ENCODE measurements around the gene SLC26A8. TPM values are rescaled to one million over a fixed set of nuclear protein-coding genes. Genes with fewer than 3 reads are reported as not detected.

SLC26A8 gene
- total RNA-seq, 4 donors from 2014 or later, result 0.19 TPM; not detected in 3

DNA sequence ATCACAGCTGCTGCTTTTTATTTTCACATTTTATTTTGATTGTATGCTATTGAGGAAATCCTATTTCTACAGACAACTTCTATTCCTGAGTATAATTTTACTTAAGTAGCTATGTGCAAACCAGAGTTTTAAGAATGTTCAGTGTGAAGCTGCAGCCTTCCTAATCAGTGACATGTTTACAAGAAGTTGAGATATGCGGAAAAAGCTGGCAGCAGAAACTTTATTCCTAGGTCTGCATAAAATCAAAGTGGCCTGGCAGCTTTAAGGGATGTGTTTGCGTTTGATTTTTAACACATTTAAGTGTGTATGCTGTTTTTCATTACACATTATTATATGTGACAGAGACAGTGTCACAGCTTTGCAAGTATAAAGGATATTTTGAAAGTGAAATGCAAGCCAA lies 29.4 kb upstream of the SLC26A8 start:
- no peak overlapping the region for H3K27ac ChIP-seq
- no peaks in the 10 kb centered on the region for H3K27me3 ChIP-seq

DNA sequence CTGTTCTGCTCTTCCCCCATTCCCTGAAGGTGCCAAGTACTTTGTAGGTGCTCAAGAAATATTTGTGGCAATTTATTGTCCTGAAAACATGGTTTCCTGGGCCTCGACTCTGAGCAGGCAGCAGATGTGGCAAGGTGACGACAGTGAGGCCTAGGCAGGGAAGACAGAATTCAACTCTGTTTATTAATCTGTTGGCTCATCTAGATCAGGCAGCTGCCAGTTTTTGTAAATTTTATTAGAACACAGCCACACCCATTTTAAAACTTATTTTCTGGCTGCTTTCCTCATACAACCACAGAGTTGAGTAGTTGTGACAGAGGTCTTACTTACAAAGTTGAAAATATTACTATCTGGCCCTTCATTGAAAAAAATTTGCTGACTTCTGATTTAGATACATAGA lies 27.7 kb upstream of the SLC26A8 start:
- intact Hi-C loops (cut with DNase I), result no loop called here

More for the DNA sequence above, 29.4 kb upstream of the SLC26A8 start:
- WGBS, 2 donors, result 70 to 88% methylated on average over 2 of the region's 2 CpGs
- intact Hi-C loops (cut with DNase I), result no loop called here
- peaks cover 0 to 24% (median 0%) of the 10 kb centered on the region in 3 donors for H3K36me3 ChIP-seq
- no peak for DNase-seq
- H3K4me1 ChIP-seq, result peaks cover 0 to 59% (median 14%) of the 10 kb centered on the region in 3 donors
- no peak overlapping the region for H3K4me3 ChIP-seq
- no peaks in the 10 kb centered on the region for H3K9me3 ChIP-seq
- TF ChIP-seq, protein P1, sequence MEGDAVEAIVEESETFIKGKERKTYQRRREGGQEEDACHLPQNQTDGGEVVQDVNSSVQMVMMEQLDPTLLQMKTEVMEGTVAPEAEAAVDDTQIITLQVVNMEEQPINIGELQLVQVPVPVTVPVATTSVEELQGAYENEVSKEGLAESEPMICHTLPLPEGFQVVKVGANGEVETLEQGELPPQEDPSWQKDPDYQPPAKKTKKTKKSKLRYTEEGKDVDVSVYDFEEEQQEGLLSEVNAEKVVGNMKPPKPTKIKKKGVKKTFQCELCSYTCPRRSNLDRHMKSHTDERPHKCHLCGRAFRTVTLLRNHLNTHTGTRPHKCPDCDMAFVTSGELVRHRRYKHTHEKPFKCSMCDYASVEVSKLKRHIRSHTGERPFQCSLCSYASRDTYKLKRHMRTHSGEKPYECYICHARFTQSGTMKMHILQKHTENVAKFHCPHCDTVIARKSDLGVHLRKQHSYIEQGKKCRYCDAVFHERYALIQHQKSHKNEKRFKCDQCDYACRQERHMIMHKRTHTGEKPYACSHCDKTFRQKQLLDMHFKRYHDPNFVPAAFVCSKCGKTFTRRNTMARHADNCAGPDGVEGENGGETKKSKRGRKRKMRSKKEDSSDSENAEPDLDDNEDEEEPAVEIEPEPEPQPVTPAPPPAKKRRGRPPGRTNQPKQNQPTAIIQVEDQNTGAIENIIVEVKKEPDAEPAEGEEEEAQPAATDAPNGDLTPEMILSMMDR (IDR thresholded peaks at IDR 0.05), result no peak
- TF ChIP-seq POLR2A (IDR thresholded peaks at IDR 0.05), result no peak

DNA sequence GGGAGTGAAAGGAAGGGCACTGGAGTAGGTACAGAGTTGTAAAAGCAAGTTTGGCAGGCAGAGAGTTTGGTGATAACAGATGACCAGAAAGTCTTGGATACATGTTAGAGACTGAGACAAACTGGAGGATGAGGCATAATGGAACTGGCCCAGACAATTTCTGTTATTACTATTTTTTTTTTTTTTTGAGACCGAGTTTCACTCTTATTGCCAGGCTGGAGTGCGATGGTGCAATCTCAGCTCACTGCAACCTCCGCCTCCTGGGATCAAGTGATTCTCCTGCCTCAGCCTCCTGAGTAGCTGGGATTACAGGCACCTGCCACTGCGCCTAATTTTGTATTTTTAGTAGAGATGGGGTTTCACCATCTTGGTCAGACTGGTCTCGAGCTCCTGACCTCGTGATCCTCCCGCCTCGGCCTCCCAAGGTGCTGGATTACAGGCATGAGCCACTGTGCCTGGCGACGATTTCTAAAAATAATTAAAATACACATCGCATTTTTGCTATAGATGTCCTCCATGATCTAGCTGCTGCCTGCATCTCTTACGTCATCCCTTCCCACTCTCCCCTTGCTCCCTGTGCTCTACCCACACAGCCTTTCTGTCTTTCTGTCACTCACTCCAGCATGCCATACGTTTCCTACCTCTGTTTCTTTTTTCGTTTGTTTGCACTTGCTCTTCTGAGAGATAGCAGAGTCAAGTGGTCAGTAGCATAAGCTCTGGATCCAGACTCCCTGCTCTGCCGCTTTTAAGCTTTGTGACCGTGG lies 26.7 kb upstream of the SLC26A8 start:
- Histone ChIP-seq H3K27me3 (no peaks in the 10 kb centered on the region), H3K9me3 (no peaks in the 10 kb centered on the region), H3K27ac (peak overlapping the region in 2 of 4 donors; percentile 51 to 61), H3K4me3 (no peak overlapping the region), H3K4me1 (peaks cover 0 to 79% (median 14%) of the 10 kb centered on the region in 3 donors), H3K36me3 (peaks cover 0 to 24% (median 0%) of the 10 kb centered on the region in 3 donors)
- TF ChIP-seq, protein P1 (IDR thresholded peaks at IDR 0.05), result no peak
- no peak for TF ChIP-seq POLR2A (IDR thresholded peaks at IDR 0.05)
- 83 to 87% methylated on average over 16 of the region's 16 CpGs for WGBS, 2 donors
- DNase-seq, result no peak
- intact Hi-C loops (cut with DNase I), result no loop called here

More for the DNA sequence above, 27.7 kb upstream of the SLC26A8 start:
- Histone ChIP-seq H3K9me3 (no peaks in the 10 kb centered on the region), H3K27ac (peak overlapping the region in 3 of 4 donors; percentile 30 to 61 (median 51)), H3K36me3 (peaks cover 0 to 24% (median 0%) of the 10 kb centered on the region in 3 donors), H3K4me1 (peaks cover 0 to 72% (median 14%) of the 10 kb centered on the region in 3 donors), H3K27me3 (no peaks in the 10 kb centered on the region), H3K4me3 (no peak overlapping the region)
- WGBS, 2 donors, result 15 to 17% methylated on average over 2 of the region's 2 CpGs
- TF ChIP-seq POLR2A (IDR thresholded peaks at IDR 0.05), result no peak
- TF ChIP-seq, protein P1 (IDR thresholded peaks at IDR 0.05), result no peak
- DNase-seq, result no peak

DNA sequence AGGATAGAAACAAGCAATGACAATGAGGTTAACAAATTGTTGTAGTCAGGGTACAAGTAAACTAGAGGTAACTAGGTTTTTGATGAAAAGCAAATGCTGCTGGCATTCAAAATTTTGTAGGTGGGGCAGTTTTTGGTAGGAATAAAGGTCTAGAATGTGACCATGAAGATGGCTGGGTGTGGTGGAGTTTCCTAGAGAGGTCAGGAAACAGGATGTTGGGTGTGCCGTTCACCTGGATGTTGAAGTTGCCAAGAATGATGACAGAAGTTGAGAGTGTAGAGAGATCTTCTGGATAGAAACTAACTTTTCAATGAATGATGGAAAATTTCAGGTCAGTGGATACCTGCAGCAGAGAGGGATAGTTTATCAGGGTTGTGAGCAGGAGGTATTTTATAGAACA lies 25.9 kb upstream of the SLC26A8 start:
- Histone ChIP-seq H3K36me3 (peaks cover 0 to 20% (median 0%) of the 10 kb centered on the region in 3 donors), H3K4me3 (no peak overlapping the region), H3K27me3 (no peaks in the 10 kb centered on the region), H3K27ac (peak overlapping the region in 3 of 4 donors; percentile 8 to 49 (median 11)), H3K9me3 (no peaks in the 10 kb centered on the region), H3K4me1 (peaks cover 0 to 75% (median 14%) of the 10 kb centered on the region in 3 donors)
- DNase-seq, result no peak
- TF ChIP-seq, protein P1 (IDR thresholded peaks at IDR 0.05), result no peak
- no peak for TF ChIP-seq POLR2A (IDR thresholded peaks at IDR 0.05)
- 11 to 13% methylated on average over 1 of the region's 1 CpG for WGBS, 2 donors
- intact Hi-C loops (cut with DNase I), result no loop called here

DNA sequence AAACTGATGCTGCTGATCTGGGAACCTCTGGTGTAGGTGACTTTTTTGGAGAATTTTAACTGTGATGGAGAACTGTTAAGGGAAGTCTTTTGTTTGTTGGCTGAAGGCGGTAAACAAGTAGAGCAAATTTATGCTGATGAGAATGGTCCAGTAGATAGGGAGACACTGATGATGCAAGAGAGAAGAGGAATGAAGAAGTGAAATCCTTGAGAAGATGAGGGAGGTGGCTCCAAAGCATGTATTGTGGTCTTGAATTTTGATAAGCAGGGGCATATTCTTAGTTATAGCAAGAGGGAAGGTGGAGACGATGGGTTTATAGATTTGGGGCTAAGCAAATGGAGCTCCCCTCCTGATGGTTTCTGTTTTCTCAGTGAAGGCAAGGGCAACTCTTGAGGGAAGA lies 25.1 kb upstream of the SLC26A8 start:
- peaks cover 2 to 76% (median 14%) of the 10 kb centered on the region in 3 donors for H3K4me1 ChIP-seq
- H3K27me3 ChIP-seq, result no peaks in the 10 kb centered on the region
- DNase-seq, result no peak
- no peak overlapping the region for H3K4me3 ChIP-seq
- peaks cover 0 to 12% (median 0%) of the 10 kb centered on the region in 3 donors for H3K36me3 ChIP-seq
- TF ChIP-seq, protein P1 (IDR thresholded peaks at IDR 0.05), result no peak
- no peak for TF ChIP-seq POLR2A (IDR thresholded peaks at IDR 0.05)
- H3K27ac ChIP-seq, result peak overlapping the region in 2 of 4 donors; percentile 8 to 49
- WGBS, 2 donors, result 84 to 93% methylated on average over 2 of the region's 2 CpGs
- intact Hi-C loops (cut with DNase I), result no loop called here
- H3K9me3 ChIP-seq, result no peaks in the 10 kb centered on the region
